Measurements from ENCODE around the gene PSMB1.

The PSMB1 gene

DNA sequence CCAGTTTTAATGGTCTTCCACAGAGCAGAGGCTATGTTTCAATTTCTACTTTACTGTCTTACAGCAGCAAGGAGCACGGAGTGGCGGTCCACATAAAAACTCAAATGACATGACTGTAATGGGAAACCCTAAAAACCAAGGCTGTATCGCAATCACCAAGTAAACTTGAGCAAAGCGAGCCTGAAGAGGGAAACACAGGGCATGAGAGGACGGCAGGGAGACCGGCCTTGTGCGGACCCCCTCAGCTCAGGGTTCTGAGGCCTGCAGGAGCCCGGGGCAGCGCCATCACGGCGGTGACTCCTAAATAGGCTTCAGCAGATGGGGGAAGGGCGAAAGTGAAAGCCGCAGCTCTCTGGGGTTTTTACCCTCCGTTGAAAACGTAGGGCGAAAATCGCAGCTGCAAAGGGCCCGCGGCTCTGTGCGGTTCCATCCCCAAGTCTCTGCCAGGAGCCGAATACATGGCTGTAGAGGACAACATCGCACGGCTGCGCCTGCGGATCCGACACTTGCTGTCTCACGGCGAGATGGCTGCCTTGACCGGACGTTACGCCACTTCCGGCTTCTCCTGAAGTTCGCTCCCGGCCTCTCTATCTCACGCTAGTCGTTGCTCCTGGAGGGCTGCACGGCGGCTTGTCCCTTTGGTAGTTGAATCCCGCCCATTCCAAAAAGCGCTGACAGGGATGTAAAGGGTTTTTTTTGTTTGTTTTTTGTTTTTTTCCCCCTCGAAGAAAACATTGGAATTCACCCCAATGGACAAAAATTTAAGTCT, at the start of gene PSMB1:
PSMB1 (minus strand) TSS at position 543 of the 769 bp plus-strand sequence; CDS start at position 478, 65 bp downstream.
- TF ChIP-seq GATA2 (IDR thresholded peaks at IDR 0.05; ENCODE audit: low read depth, low read length) (no peak), GATA3 (IDR thresholded peaks at IDR 0.05; ENCODE audit: low read depth, low read length) (no peak)

GRCh38 chr6:170597278-170597677, 44.2 kb upstream of the PSMB1 start:
- no peak for TF ChIP-seq GATA3 (IDR thresholded peaks at IDR 0.05; ENCODE audit: low read depth, low read length)
- TF ChIP-seq GATA2 (IDR thresholded peaks at IDR 0.05; ENCODE audit: low read depth, low read length): no peak

DNA sequence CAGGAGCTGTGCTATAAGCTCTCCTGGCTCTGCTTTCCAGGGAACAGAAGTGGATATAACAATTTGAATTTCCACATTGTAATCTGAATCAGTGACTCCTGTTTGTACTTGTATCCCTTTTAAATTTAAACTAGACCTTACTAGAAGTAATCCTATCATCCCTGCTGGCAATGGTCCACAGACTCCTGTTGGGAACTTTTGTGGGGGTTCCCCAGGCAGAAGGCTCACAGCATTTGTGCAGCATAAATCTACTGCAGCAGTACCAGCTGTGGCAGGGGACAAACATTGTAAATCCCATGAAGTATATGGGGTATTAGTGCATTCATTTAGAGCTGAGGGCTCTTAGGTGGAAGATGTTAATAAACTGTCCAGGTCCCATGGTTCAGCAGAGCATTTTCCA, 43.3 kb upstream of the PSMB1 start:
- TF ChIP-seq GATA2 (IDR thresholded peaks at IDR 0.05; ENCODE audit: low read depth, low read length) (no peak), GATA3 (IDR thresholded peaks at IDR 0.05; ENCODE audit: low read depth, low read length) (no peak)

DNA sequence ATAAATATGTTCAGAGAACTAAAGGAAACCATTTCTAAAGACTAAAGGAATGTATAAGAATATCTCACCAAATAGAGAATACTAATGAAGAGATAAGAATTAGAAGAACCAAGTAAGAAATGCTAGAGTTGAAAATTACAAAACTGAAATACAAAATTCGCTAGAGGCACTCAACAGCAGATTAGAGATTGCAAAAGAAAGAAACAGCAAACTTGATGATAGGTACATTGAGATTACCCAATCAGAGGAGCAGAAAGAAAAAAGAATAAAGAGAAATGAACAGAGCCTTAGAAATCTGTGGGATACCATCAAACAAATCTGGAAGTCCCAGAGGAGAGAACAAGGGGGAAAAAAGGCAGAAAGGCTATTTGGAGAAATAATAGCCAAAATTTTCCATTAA, 37.6 kb upstream of the PSMB1 start:
- no peak for TF ChIP-seq GATA2 (IDR thresholded peaks at IDR 0.05; ENCODE audit: low read depth, low read length)
- no peak for TF ChIP-seq GATA3 (IDR thresholded peaks at IDR 0.05; ENCODE audit: low read depth, low read length)

DNA sequence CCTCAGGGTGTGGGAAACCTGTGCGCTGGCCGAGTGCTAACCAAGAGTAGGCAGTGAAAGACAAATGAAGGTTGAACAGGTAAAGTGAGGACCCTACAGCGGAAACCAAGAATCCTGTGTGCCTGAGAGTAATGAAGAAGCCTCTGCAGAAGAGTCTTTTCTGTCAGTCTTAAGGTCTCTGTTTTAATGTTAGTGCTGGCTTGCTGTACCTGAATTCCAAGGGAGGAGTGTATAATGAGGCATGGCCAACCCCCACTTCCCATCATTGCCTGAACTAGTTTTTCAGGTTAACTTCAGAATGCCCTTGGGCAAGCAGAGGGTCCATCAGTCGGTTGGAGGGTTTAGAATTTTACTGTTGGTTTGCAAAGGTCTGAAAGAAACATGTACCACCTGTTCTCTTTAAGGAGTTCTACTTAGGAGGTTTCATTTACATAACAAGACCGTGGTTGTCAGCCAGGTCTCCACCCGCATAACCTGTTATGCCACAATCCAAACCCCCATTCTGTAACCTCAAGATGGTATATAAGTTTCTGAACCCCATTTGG, 31.9 kb upstream of the PSMB1 start:
- TF ChIP-seq GATA2 (IDR thresholded peaks at IDR 0.05; ENCODE audit: low read depth, low read length) (no peak), GATA3 (IDR thresholded peaks at IDR 0.05; ENCODE audit: low read depth, low read length) (no peak)

- TF ChIP-seq GATA3 (IDR thresholded peaks at IDR 0.05; ENCODE audit: low read depth, low read length) (no peak), GATA2 (IDR thresholded peaks at IDR 0.05; ENCODE audit: low read depth, low read length) (no peak)
Observed at GRCh38 chr6:170584181-170584953, 31.3 kb upstream of the PSMB1 start, which contains the start of gene PDCD2. Gene PDCD2 (minus strand): TSS chr6:170584637. CDS start chr6:170584581, 56 bp downstream.

DNA sequence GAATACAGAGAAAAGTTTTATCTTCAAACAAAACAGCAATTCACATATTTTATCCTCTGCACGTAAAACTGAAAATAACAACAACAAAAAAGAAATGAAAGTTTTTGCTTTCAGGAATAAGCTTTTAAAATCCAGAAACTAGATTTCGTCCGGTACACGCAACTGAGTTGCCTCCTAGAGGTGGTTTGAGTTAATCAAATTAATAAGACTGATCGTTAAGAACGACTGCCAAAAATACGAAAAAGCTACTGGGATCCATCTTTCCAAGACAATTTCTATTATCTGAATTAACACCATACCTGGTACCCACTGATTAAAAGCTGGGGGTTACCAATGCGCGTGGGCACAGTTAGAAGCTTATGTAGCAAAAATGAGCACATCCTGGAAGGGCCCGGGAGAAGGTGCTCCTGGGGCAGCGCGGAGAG, 30.7 kb upstream of the PSMB1 start:
- TF ChIP-seq GATA3 (IDR thresholded peaks at IDR 0.05; ENCODE audit: low read depth, low read length) (no peak), GATA2 (IDR thresholded peaks at IDR 0.05; ENCODE audit: low read depth, low read length) (no peak)

GRCh38 chr6:170578909-170579308, 25.8 kb upstream of the PSMB1 start:
- TF ChIP-seq GATA2 (IDR thresholded peaks at IDR 0.05; ENCODE audit: low read depth, low read length): no peak
- TF ChIP-seq GATA3 (IDR thresholded peaks at IDR 0.05; ENCODE audit: low read depth, low read length): no peak

DNA sequence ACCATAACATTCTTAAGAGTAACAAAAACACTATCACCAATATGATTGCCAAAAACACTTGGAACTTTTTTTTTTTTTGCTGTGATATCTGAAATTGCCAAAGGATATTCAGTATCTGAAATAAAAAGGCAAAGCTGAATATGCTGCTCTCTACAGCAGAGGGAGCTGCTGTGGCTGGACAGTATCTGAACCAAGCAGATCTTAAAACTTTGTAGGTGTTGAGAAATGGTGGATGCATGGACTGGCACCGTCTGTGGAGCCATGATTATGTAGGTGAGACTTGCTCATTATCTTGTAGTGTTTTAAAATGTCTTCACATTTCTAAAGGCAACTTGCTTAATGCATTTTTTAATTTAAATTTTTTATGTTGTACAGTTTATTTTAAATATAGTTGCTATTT, 22.1 kb upstream of the PSMB1 start:
- no peak for TF ChIP-seq GATA3 (IDR thresholded peaks at IDR 0.05; ENCODE audit: low read depth, low read length)
- no peak for TF ChIP-seq GATA2 (IDR thresholded peaks at IDR 0.05; ENCODE audit: low read depth, low read length)

- no peak for TF ChIP-seq GATA2 (IDR thresholded peaks at IDR 0.05; ENCODE audit: low read depth, low read length)
- no peak for TF ChIP-seq GATA3 (IDR thresholded peaks at IDR 0.05; ENCODE audit: low read depth, low read length)
Observed at GRCh38 chr6:170572704-170573466, 19.8 kb upstream of the PSMB1 start.

GRCh38 chr6:170564936-170565530, 11.9 kb upstream of the PSMB1 start:
- TF ChIP-seq GATA2 (IDR thresholded peaks at IDR 0.05; ENCODE audit: low read depth, low read length): no peak
- no peak for TF ChIP-seq GATA3 (IDR thresholded peaks at IDR 0.05; ENCODE audit: low read depth, low read length)

- TF ChIP-seq GATA2 (IDR thresholded peaks at IDR 0.05; ENCODE audit: low read depth, low read length) (no peak), GATA3 (IDR thresholded peaks at IDR 0.05; ENCODE audit: low read depth, low read length) (no peak)
Observed at GRCh38 chr6:170561555-170561954, 8.4 kb upstream of the PSMB1 start.

DNA sequence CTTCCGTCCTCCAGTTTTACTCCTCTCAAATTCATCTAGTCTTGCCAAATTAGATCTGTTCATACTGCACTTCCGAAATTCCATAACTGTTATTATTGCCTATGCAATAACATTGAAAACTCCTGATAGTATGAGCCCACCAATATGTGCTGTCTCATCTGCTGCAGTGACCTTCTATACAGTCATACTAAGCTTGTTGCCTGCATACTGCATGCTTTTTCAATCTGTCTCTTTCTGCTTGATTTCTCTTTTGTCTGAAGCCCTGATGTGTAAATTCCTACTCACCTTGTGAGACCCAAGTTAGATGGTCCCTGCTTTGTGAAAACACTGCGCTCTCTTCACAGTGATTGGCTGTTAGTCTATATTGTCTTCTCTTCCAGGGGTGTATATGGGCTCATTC, 2.2 kb upstream of the PSMB1 start:
- no peak for TF ChIP-seq GATA2 (IDR thresholded peaks at IDR 0.05; ENCODE audit: low read depth, low read length)
- TF ChIP-seq GATA3 (IDR thresholded peaks at IDR 0.05; ENCODE audit: low read depth, low read length): no peak
